ENCODE data around the gene CDK14. TPM values are rescaled to one million over a fixed set of nuclear protein-coding genes. Genes with fewer than 3 reads are reported as not detected.

The CDK14 gene
- total RNA-seq, 4 donors from 2014 or later = 0.38 to 3.6 (median 1.3) TPM

GRCh38 chr7:91082038-91082437 lies 485.9 kb downstream of the CDK14 start:
- H3K27ac ChIP-seq = peak overlapping the region in 1 of 4 donors; percentile 19
- intact Hi-C loops (cut with DNase I) = no loop called here

DNA sequence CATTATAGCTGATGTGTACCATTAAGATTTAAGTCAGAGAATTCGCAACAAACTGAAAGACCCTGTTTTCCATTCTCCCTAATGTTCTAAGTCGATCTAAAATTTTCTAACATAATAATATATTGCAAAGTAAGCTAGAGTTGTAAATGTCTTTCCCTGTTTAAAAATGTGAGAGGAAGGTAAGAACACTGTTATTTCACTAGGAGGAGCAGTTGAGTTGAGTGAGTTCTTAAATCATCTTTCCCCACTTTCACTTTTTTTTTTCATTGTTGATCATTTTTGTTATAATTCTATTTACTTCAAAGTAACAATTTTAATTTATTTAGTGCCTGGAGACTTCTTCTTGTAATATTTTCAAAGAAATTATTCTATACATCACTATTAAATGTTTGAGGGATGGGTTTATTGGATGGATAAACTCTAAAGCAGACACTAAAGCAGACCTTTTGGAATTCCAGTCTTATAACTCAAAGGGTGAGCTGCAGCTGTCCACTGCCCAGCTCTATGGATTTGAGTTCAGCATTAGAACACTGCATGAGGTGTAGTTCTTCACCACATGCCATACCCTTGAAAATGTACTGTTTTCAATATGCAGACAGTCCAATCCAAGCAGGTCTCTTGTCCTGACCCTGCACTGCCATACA lies 486.9 kb downstream of the CDK14 start:
- Histone ChIP-seq H3K27ac (no peak overlapping the region), H3K4me1 (peaks cover 0 to 16% (median 0%) of the 10 kb centered on the region in 3 donors), H3K36me3 (no peaks in the 10 kb centered on the region), H3K27me3 (no peaks in the 10 kb centered on the region), H3K4me3 (no peak overlapping the region), H3K9me3 (no peaks in the 10 kb centered on the region)
- intact Hi-C loops (cut with DNase I) = no loop called here
- WGBS, 2 donors = 45 to 47% methylated on average over 2 of the region's 2 CpGs
- no peak for TF ChIP-seq POLR2A (IDR thresholded peaks at IDR 0.05)
- TF ChIP-seq, protein P1, sequence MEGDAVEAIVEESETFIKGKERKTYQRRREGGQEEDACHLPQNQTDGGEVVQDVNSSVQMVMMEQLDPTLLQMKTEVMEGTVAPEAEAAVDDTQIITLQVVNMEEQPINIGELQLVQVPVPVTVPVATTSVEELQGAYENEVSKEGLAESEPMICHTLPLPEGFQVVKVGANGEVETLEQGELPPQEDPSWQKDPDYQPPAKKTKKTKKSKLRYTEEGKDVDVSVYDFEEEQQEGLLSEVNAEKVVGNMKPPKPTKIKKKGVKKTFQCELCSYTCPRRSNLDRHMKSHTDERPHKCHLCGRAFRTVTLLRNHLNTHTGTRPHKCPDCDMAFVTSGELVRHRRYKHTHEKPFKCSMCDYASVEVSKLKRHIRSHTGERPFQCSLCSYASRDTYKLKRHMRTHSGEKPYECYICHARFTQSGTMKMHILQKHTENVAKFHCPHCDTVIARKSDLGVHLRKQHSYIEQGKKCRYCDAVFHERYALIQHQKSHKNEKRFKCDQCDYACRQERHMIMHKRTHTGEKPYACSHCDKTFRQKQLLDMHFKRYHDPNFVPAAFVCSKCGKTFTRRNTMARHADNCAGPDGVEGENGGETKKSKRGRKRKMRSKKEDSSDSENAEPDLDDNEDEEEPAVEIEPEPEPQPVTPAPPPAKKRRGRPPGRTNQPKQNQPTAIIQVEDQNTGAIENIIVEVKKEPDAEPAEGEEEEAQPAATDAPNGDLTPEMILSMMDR (IDR thresholded peaks at IDR 0.05) = peak; percentile 13 to 59 (median 41)
- DNase-seq = no peak

More at GRCh38 chr7:91082038-91082437, 485.9 kb downstream of the CDK14 start:
- Histone ChIP-seq H3K4me1 (peaks cover 0 to 16% (median 0%) of the 10 kb centered on the region in 3 donors), H3K9me3 (no peaks in the 10 kb centered on the region), H3K27me3 (no peaks in the 10 kb centered on the region), H3K36me3 (no peaks in the 10 kb centered on the region), H3K4me3 (no peak overlapping the region)
- DNase-seq = no peak
- TF ChIP-seq, protein P1 (IDR thresholded peaks at IDR 0.05) = no peak
- no peak for TF ChIP-seq POLR2A (IDR thresholded peaks at IDR 0.05)
- 40 to 44% methylated on average over 3 of the region's 3 CpGs for WGBS, 2 donors

GRCh38 chr7:91083855-91084644 lies 487.9 kb downstream of the CDK14 start:
- H3K27ac ChIP-seq = no peak overlapping the region
- DNase-seq = no peak
- H3K4me3 ChIP-seq = no peak overlapping the region
- H3K36me3 ChIP-seq = no peaks in the 10 kb centered on the region
- intact Hi-C loops (cut with DNase I) = no loop called here
- TF ChIP-seq POLR2A (IDR thresholded peaks at IDR 0.05) = no peak
- TF ChIP-seq, protein P1 (IDR thresholded peaks at IDR 0.05) = no peak
- H3K9me3 ChIP-seq = no peaks in the 10 kb centered on the region
- WGBS, 2 donors = 52 to 70% methylated on average over 3 of the region's 3 CpGs
- peaks cover 0 to 16% (median 0%) of the 10 kb centered on the region in 3 donors for H3K4me1 ChIP-seq
- H3K27me3 ChIP-seq = no peaks in the 10 kb centered on the region

GRCh38 chr7:91085175-91085574 lies 489.1 kb downstream of the CDK14 start:
- TF ChIP-seq, protein P1 (IDR thresholded peaks at IDR 0.05) = no peak
- no peak for TF ChIP-seq POLR2A (IDR thresholded peaks at IDR 0.05)
- intact Hi-C loops (cut with DNase I) = no loop called here
- Histone ChIP-seq H3K36me3 (no peaks in the 10 kb centered on the region), H3K27ac (no peak overlapping the region), H3K27me3 (no peaks in the 10 kb centered on the region), H3K4me1 (peaks cover 0 to 21% (median 0%) of the 10 kb centered on the region in 3 donors), H3K9me3 (no peaks in the 10 kb centered on the region), H3K4me3 (no peak overlapping the region)
- no peak for DNase-seq
- 59 to 85% methylated on average over 4 of the region's 4 CpGs for WGBS, 2 donors

DNA sequence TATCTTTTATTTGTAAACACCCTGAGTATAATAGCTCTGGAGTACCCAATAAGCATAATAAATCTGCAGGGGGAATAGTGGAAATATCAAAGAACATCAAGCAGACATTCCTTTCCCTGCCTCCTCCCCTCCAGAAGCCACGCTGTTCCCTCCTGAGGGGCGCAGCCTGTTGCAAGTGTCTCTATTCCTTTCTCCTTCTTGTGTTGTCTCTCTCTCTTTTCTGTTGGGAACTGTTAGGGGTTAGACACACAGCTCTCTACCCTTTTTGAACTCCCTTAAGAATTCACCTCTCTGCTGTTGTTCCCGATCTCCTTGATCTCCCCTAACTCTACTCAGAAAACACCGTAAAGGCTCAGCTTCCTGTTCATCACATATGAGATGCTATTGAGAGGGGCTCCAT lies 490.1 kb downstream of the CDK14 start:
- 93 to 95% methylated on average over 4 of the region's 4 CpGs for WGBS, 2 donors
- DNase-seq = no peak
- Histone ChIP-seq H3K9me3 (no peaks in the 10 kb centered on the region), H3K27ac (no peak overlapping the region), H3K27me3 (no peaks in the 10 kb centered on the region), H3K36me3 (no peaks in the 10 kb centered on the region), H3K4me1 (peaks cover 0 to 21% (median 0%) of the 10 kb centered on the region in 3 donors), H3K4me3 (no peak overlapping the region)
- TF ChIP-seq, protein P1 (IDR thresholded peaks at IDR 0.05) = no peak
- TF ChIP-seq POLR2A (IDR thresholded peaks at IDR 0.05) = no peak
- intact Hi-C loops (cut with DNase I) = no loop called here

Data from esophagus squamous epithelium (tissue), 5 donors.